Measurements from ENCODE around the gene AVL9.

The AVL9 gene

GRCh38 chr7:32535162-32535702 lies 39.9 kb downstream of the AVL9 start:
- DNase-seq = no peak

DNA sequence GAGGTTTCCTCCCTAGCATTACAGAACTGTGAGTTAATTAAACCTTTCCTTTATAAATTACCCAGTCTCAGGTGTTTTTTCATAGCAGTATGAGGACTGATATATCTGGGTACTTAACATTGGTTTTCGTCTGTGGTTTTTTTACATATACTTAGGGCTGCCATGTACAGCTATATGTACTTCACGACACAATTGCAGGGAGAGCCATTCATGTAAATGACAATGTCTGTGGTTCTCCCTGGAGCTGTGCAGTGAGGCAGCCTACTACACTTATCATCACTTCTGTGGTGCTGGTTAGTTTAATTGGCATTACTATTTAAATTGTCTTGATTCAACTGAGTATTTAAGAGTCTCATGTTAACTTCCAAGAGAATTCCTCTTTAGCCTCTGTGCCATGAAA lies 40.7 kb downstream of the AVL9 start:
- DNase-seq = no peak

- no peak for DNase-seq
Measured at GRCh38 chr7:32536585-32536984, 41.3 kb downstream of the AVL9 start.

DNA sequence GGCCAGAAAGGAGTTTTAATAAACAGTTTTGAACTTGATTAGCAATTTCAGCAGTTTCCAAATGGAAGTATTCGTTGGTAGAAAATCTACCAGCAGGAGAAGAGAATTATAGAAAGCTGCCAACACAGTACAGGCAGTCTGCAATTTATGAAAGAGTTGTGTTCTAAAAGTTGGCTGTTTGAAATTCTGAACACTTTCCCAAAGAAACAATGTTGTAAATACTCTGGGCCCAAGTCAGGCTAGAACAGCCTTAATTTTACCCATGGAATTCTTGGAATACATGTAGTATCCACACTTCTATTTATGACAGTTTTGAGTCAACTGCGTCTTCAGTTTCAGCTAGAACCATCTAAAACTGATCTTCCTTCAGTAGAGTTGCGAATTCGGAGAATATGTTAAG lies 42.5 kb downstream of the AVL9 start:
- DNase-seq = no peak

DNA sequence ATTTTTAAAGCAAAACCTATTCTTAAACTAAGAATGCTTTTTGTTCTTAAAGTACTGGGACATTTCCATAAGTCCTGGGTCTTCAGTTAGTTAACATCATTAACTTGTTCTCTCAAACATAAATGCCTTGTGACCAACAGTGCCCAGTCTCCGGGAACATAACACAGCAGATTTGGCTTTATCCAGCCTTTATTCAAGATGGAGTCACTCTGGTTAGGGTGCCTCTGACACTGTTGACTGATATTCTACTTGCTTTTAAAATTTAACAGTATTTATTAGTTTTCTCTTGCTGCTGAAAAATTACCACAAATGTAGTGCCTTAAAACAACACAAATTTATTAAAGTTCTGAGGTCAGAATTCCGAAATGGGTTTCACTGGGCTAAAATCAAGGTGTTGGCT lies 44.1 kb downstream of the AVL9 start:
- no peak for DNase-seq

GRCh38 chr7:32539919-32540531 lies 44.7 kb downstream of the AVL9 start:
- DNase-seq = peak; percentile 7

GRCh38 chr7:32542595-32542994 lies 47.3 kb downstream of the AVL9 start:
- no peak for DNase-seq

- DNase-seq = no peak
Measured at GRCh38 chr7:32559480-32559879, 64.2 kb downstream of the AVL9 start.

- no peak for DNase-seq
Measured at GRCh38 chr7:32560075-32560474, 64.8 kb downstream of the AVL9 start.

GRCh38 chr7:32561613-32562012 lies 66.3 kb downstream of the AVL9 start:
- DNase-seq = no peak

GRCh38 chr7:32564542-32564941 lies 69.3 kb downstream of the AVL9 start:
- DNase-seq = no peak

GRCh38 chr7:32569388-32570289 lies 74.3 kb downstream of the AVL9 start:
- no peak for DNase-seq

DNA sequence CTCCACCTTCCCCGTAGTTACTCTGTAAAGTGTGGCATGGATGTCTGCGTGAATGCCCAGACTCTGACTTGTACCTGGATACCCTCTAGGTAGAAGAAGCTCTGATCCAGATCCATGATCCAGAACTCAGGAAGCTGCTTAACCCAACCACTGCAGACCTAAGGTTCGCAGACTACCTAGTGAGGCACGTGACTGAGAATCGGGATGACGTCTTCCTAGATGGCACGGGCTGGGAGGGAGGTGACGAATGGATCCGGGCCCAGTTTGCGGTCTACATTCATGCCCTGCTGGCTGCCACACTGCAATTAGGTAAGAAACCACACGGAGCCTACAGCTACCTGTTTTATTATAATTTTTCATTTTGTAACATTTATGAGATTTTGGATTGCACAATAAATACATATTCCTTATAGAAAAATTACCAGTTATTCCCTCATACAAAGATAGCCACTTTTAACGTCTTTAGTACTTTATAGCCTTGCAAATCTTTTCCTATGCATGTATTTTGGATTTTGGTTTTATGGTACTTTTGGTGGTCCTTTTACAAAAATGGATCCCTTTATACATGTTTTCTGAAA lies 77.9 kb downstream of the AVL9 start:
- no peak for DNase-seq

GRCh38 chr7:32574626-32575025 lies 79.3 kb downstream of the AVL9 start:
- DNase-seq = no peak

- no peak for DNase-seq
Measured at GRCh38 chr7:32577421-32577820, 82.1 kb downstream of the AVL9 start.

- no peak for DNase-seq
Measured at GRCh38 chr7:32579776-32580175, 84.5 kb downstream of the AVL9 start.

DNA sequence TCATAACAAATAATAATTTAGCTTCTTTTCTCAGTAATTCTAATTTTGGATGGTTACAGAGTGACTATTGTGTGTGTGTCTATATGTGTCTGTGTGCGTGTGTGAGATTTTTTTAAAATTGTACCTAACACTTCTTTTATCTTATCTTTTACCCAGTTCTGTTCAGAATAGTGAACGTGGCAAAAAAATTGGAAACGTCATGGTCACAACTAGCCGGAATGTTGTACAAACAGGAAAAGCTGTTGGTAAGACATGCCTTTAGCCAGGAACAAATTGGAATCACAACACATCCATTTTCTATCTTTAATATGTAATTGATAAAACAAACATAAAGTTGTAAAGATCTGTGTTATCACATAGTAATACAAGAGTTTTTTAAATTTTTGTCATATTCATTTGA lies 85.4 kb downstream of the AVL9 start:
- no peak for DNase-seq

GRCh38 chr7:32582036-32582435 lies 86.7 kb downstream of the AVL9 start:
- DNase-seq = no peak

- DNase-seq = no peak
Measured at GRCh38 chr7:32583791-32584190, 88.5 kb downstream of the AVL9 start.

GRCh38 chr7:32586291-32587221 lies 91.3 kb downstream of the AVL9 start:
- no peak for DNase-seq

DNA sequence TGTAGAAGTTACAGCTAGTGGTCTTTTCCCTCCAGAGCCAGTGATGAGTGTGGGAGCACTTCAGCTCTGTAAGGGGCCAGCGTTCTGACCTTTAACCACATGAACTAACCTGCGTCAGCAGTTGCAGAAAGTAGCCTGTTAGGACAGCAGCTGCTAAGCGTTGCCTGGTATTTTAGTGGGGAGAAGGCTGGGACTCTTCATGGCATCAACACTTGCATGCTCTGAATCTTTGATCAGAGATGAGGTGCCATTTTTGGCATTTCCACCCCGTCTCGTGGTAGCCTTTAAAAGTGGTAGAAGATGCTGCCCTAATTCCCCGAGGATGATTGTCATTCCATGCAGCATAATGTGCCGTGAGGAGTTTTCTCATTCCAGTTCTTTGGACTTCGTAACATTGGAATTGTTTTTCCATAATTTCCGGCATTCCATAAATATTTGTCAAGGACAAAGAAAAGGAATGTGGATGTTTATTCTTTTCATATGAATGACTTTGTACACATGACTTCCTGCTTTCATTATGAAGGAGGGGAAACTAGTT lies 92.2 kb downstream of the AVL9 start:
- DNase-seq = no peak

GRCh38 chr7:32588657-32589056 lies 93.4 kb downstream of the AVL9 start:
- DNase-seq = peak; percentile 6
